OCI-LY7 (cell line): ENCODE data around the gene SPARC. TPM values are rescaled to one million over a fixed set of nuclear protein-coding genes. Genes with fewer than 3 reads are reported as not detected.

Source experiments
- BruUV-seq: library from RNA; stranded (reverse); fragments of 400-500 nt; replicated peaks from 2 replicates; lab custom pipeline; 2021; lab: Mats Ljungman, UMichigan
- CTCF ChIA-PET: fragments of 300-600 bp; sonication (Branson Sonifier 250); formaldehyde crosslinking; loops from one replicate; lab custom pipeline; 2022; ENCODE audit warnings: antibody characterized with exemption; ENCODE audit not compliant: unreplicated experiment; lab: Charles Lee
- POLR2A ChIA-PET: fragments of 300-600 bp; sonication (Branson Sonifier 250); formaldehyde crosslinking; loops from one replicate; lab custom pipeline; 2022; ENCODE audit warnings: antibody characterized with exemption; lab: Charles Lee
- DNase-seq: peaks from one replicate; pipeline ENCODE4 v3.0.0-alpha.2; 2015; ENCODE audit warnings: low spot score
- H2AFZ ChIP-seq: fragments of 200-600 bp; sonication (generic), shearing (Covaris generic); 2 replicates; pipeline ENCODE4 v1.6.1; 2014; ENCODE audit warnings: mild to moderate bottlenecking, antibody characterized with exemption, low read length, moderate library complexity
- H3K27ac ChIP-seq: fragments of 200-600 bp; sonication (generic); 2 replicates; pipeline ENCODE4 v1.5.1; 2014; ENCODE audit warnings: mixed run types, low read depth, mild to moderate bottlenecking, moderate library complexity, low read length, inconsistent platforms; ENCODE audit not compliant: poor library complexity, severe bottlenecking
- H3K36me3 ChIP-seq: fragments of 200-600 bp; sonication (generic); 2 replicates; pipeline ENCODE4 v1.6.1; 2014; ENCODE audit warnings: mild to moderate bottlenecking, antibody characterized with exemption, low read length, moderate library complexity, mixed read lengths; ENCODE audit not compliant: insufficient read depth
- H3K4me1 ChIP-seq: fragments of 200-600 bp; sonication (generic); 2 replicates; pipeline ENCODE4 v1.5.1; 2014; ENCODE audit warnings: mild to moderate bottlenecking, low read length; ENCODE audit not compliant: insufficient read depth, poor library complexity, severe bottlenecking
- H3K4me2 ChIP-seq: fragments of 200-600 bp; sonication (generic); 2 replicates; pipeline ENCODE4 v1.6.1; 2014; ENCODE audit warnings: mild to moderate bottlenecking, low read length
- H3K4me3 ChIP-seq: fragments of 200-600 bp; sonication (generic); 2 replicates; pipeline ENCODE4 v1.5.1; 2014; ENCODE audit warnings: mild to moderate bottlenecking, low read depth, low read length; ENCODE audit not compliant: poor library complexity, severe bottlenecking
- H3K79me2 ChIP-seq: fragments of 200-600 bp; sonication (generic); 2 replicates; pipeline ENCODE4 v1.6.1; 2016; ENCODE audit warnings: low read depth, mild to moderate bottlenecking, low read length, moderate library complexity, mixed read lengths; ENCODE audit not compliant: insufficient read depth
- H3K9me2 ChIP-seq: fragments of 200-600 bp; sonication (generic); 2 replicates; pipeline ENCODE4 v1.6.1; 2016; ENCODE audit warnings: mild to moderate bottlenecking, low read length, mixed read lengths; ENCODE audit not compliant: insufficient read depth
- H3K9me3 ChIP-seq: fragments of 200-600 bp; sonication (generic); 2 replicates; pipeline ENCODE4 v1.6.1; 2014; ENCODE audit warnings: mild to moderate bottlenecking, mixed run types, low read length, mixed read lengths
- H4K20me1 ChIP-seq: fragments of 200-600 bp; sonication (generic); 2 replicates; pipeline ENCODE4 v1.6.1; 2014; ENCODE audit warnings: mild to moderate bottlenecking, antibody characterized with exemption, low read length, moderate library complexity, mixed read lengths; ENCODE audit not compliant: insufficient read depth
- CTCF ChIP-seq: fragments of 200-600 bp; sonication (generic); conservative IDR thresholded peaks from 2 replicates; pipeline ENCODE4 v1.5.1; 2014; ENCODE audit warnings: mild to moderate bottlenecking, antibody characterized with exemption, low read length, moderate library complexity, mixed read lengths
- EZH2phosphoT487 ChIP-seq: fragments of 200-600 bp; sonication (generic); IDR thresholded peaks from 2 replicates; pipeline ENCODE4 v1.6.1; 2018; ENCODE audit warnings: low read depth, borderline replicate concordance, mild to moderate bottlenecking, mixed run types, antibody characterized with exemption, low read length, moderate library complexity, mixed read lengths
- intact Hi-C: fragments of 100-400 bp; cut with micrococcal nuclease; formaldehyde crosslinking; loops from one replicate; pipeline ENCODE4 v1.10.0; 2022; ENCODE audit not compliant: unreplicated experiment
- total RNA-seq, 2 experiments: library from RNA; depleted of rRNA in 1 of 2; stranded (reverse); fragments of >200 nt in 1 of 2; shearing (Covaris generic) in 1 of 2; gene quantifications; 2 replicates each; pipeline ENCODE4 v1.2.3, GENCODE V29; 2014 to 2022

The SPARC gene
- total RNA-seq, 2 experiments from 2014 or later: 0.89 TPM; not detected in 1

DNA sequence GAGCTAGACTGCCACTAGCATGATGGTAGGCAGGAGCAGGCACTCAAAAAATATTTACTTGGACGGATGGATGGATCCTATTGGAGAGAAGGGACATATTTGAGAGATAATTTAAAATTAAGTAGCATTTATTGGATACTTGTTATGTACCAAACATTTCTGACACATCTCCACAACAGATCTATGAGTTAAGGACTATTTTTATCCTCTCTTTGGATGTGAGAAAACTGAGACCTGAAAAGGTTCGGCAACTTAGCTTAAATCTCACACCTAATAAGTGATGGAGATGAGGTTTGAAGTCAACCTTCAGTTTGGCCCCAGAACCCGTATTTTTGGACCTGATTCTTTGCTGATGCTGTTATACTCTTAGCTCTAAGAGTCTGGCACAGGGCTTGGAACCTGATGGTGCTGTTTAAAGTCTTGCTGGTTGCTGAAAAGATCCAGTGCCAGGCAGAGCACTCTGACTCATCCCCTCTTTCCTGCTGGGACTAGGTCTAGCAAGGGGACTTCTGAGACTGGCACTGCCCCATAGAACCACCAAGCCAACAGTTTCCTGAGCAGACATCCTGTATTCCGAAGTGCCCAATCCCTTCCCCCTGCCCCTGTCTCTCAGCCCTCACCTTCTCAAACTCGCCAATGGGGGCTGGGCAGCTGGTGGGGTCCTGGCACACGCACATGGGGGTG lies 15.6 kb downstream of the SPARC start:
- H2AFZ ChIP-seq: no peak overlapping the region
- no TSS peak for BruUV-seq
- no peak overlapping the region for H3K4me3 ChIP-seq
- H4K20me1 ChIP-seq: no peaks in the 10 kb centered on the region
- no peak overlapping the region for H3K27ac ChIP-seq
- H3K9me2 ChIP-seq: no peaks in the 10 kb centered on the region
- no peak for TF ChIP-seq EZH2phosphoT487
- no peaks in the 10 kb centered on the region for H3K4me1 ChIP-seq
- POLR2A ChIA-PET: interaction anchor here (0.6 to 1.2 kb wide), 7 partner anchors 10 to 1065 kb away, joined by 3 read pairs; no protein-coding TSS in a partner anchor
- H3K4me2 ChIP-seq: no peak overlapping the region
- H3K9me3 ChIP-seq: no peaks in the 10 kb centered on the region
- intact Hi-C loops: no loop called here
- DNase-seq: no peak
- H3K36me3 ChIP-seq: no peaks in the 10 kb centered on the region
- CTCF ChIA-PET: no interaction called here
- H3K79me2 ChIP-seq: no peaks in the 10 kb centered on the region

- ChIA-PET CTCF (no interaction called here), POLR2A (interaction anchor here (0.6 to 1.0 kb wide), 2 partner anchors 12 to 159 kb away, joined by 3 read pairs; no protein-coding TSS in a partner anchor)
- Histone ChIP-seq H3K4me2 (no peak overlapping the region), H3K9me2 (no peaks in the 10 kb centered on the region), H3K27ac (no peak overlapping the region), H4K20me1 (no peaks in the 10 kb centered on the region), H3K4me3 (no peak overlapping the region), H3K4me1 (no peaks in the 10 kb centered on the region), H3K36me3 (no peaks in the 10 kb centered on the region), H3K79me2 (no peaks in the 10 kb centered on the region), H2AFZ (no peak overlapping the region), H3K9me3 (no peaks in the 10 kb centered on the region)
- no peak for DNase-seq
- no TSS peak for BruUV-seq
- no peak for TF ChIP-seq EZH2phosphoT487
- no peak for TF ChIP-seq CTCF
- intact Hi-C loops: no loop called here
Observed at GRCh38 chr5:151670083-151670686, 16.5 kb downstream of the SPARC start.

DNA sequence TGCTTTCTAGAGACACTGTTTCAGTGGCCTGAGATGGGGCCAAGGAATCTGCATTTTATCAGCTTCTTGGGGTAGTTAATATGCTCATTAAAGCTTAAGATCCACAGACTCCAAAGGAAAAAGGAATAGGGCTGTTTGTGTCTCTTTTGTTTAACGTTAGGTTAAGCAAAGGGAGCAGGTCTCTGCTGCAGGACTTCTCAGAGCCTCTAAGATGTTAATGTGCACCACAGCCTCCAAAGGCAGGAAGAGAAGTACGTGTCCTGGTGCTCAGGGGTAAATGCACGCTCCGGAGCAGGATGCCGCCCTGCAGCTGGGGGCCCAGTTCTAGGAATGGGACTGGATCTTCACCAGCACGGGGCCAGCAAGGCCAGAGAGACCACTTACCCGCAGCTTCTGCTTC lies 19.6 kb downstream of the SPARC start:
- TF ChIP-seq EZH2phosphoT487: no peak
- H3K9me3 ChIP-seq: no peaks in the 10 kb centered on the region
- H2AFZ ChIP-seq: no peak overlapping the region
- no peaks in the 10 kb centered on the region for H3K9me2 ChIP-seq
- intact Hi-C loops: no loop called here
- peaks cover 12% of the 10 kb centered on the region for H3K4me1 ChIP-seq
- DNase-seq: no peak
- no peaks in the 10 kb centered on the region for H3K79me2 ChIP-seq
- no TSS peak for BruUV-seq
- no peak overlapping the region for H3K4me2 ChIP-seq
- ChIA-PET CTCF (no interaction called here), POLR2A (interaction anchor here (0.6 to 1.3 kb wide), 3 partner anchors 19 to 375 kb away, joined by 3 to 7 read pairs (median 6); no protein-coding TSS in a partner anchor)
- no peaks in the 10 kb centered on the region for H3K36me3 ChIP-seq
- H3K27ac ChIP-seq: no peak overlapping the region
- H4K20me1 ChIP-seq: no peaks in the 10 kb centered on the region
- H3K4me3 ChIP-seq: no peak overlapping the region
